ENCODE measurements around the gene CNIH1. TPM values are rescaled to one million over a fixed set of nuclear protein-coding genes. Genes with fewer than 3 reads are reported as not detected.

The CNIH1 gene
- total RNA-seq, 1 donor, result 326 TPM

GRCh38 chr14:54478636-54479215, 37.6 kb upstream of the CNIH1 start:
- no peak for DNase-seq (ENCODE audit: low read depth)
- H3K4me3 ChIP-seq (ENCODE audit: low read depth, low read length), result no peak overlapping the region
- TF ChIP-seq, protein P1, sequence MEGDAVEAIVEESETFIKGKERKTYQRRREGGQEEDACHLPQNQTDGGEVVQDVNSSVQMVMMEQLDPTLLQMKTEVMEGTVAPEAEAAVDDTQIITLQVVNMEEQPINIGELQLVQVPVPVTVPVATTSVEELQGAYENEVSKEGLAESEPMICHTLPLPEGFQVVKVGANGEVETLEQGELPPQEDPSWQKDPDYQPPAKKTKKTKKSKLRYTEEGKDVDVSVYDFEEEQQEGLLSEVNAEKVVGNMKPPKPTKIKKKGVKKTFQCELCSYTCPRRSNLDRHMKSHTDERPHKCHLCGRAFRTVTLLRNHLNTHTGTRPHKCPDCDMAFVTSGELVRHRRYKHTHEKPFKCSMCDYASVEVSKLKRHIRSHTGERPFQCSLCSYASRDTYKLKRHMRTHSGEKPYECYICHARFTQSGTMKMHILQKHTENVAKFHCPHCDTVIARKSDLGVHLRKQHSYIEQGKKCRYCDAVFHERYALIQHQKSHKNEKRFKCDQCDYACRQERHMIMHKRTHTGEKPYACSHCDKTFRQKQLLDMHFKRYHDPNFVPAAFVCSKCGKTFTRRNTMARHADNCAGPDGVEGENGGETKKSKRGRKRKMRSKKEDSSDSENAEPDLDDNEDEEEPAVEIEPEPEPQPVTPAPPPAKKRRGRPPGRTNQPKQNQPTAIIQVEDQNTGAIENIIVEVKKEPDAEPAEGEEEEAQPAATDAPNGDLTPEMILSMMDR (IDR thresholded peaks at IDR 0.05; ENCODE audit: insufficient read depth, low read length), result no peak

- H3K4me3 ChIP-seq (ENCODE audit: low read depth, low read length), result no peak overlapping the region
- TF ChIP-seq, protein P1 (IDR thresholded peaks at IDR 0.05; ENCODE audit: insufficient read depth, low read length), result no peak
- DNase-seq (ENCODE audit: low read depth), result no peak
Observed at GRCh38 chr14:54475911-54476310, 34.7 kb upstream of the CNIH1 start.

DNA sequence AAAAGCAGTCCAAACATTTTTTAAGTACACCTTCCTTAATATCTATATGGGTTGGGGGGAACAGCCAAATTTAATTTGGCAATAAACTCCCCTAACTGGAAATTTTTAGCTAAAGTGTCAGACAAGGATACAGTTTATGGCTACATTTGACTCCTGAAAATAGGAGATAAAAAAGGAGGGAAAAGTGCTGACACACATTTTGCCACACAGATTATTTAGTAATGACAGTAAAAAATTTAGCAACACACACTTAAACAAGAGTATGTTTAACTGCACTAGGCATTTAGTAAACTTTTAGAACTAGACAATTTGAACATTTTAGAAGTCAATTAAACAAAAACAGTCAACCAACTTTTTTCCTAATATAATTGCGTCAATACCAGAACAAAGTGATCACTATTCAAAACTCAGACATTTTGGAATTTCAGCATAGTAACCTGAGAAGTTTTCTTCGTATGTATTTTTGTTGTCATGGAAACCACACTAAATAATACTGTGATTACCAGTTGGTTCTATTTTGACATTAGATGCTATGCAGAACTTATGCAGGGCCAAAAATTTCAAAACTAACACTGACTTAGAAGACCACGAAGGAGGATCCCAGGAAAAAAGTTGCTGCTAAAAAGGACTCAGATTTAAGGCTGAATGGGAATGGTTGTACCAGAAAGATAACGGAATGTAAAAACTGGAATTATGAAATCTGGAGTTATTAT, 34.2 kb upstream of the CNIH1 start:
- H3K4me3 ChIP-seq (ENCODE audit: low read depth, low read length), result no peak overlapping the region
- TF ChIP-seq, protein P1 (IDR thresholded peaks at IDR 0.05; ENCODE audit: insufficient read depth, low read length), result no peak
- peak; percentile 22 for DNase-seq (ENCODE audit: low read depth)

DNA sequence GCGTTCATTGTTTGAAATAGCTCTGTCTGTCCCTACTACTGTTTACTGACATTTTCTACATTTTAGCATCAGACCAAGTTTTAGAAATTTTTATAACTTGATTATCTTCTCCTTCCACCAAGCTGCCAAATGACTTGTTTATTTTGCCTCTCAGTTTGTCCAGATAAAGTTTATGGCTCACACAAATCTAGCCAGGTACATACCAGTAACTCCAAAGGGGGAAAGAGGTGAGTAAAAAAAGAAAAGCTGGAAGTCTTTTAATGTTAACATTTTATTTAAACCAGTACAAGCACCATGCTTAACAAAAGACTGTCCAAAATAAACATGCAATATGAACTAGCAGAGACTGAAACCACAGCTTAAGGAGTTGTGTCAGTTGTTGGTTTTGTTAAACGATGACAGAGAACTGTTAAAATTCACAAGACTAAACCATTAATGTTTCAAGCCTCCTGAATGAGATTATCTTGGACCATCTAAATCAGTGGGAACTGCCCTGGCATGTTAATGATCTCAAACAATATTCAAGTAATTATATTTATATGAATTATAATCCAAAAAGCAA, 33.1 kb upstream of the CNIH1 start:
- TF ChIP-seq, protein P1 (IDR thresholded peaks at IDR 0.05; ENCODE audit: insufficient read depth, low read length), result no peak
- no peak overlapping the region for H3K4me3 ChIP-seq (ENCODE audit: low read depth, low read length)
- no peak for DNase-seq (ENCODE audit: low read depth)

DNA sequence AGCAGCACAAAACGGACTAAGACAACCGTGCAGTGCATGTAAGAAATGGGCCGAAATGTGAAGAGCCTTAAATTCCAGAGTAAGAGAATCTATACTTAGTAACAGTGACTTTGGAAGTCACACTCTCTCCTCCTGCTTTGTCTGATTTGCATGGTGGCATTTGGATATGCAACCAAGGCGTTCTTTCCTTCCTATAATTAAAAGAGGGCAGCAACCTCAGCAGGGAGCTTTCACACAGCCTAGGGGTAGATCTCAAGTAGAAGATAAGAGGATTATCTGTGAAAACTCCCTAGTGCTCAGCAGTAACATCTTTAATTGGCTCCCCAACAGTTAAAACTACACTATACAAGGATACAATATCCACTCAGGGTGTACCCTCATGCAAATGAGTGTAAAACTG, 31.1 kb upstream of the CNIH1 start:
- no peak overlapping the region for H3K4me3 ChIP-seq (ENCODE audit: low read depth, low read length)
- no peak for DNase-seq (ENCODE audit: low read depth)
- TF ChIP-seq, protein P1 (IDR thresholded peaks at IDR 0.05; ENCODE audit: insufficient read depth, low read length), result no peak

DNA sequence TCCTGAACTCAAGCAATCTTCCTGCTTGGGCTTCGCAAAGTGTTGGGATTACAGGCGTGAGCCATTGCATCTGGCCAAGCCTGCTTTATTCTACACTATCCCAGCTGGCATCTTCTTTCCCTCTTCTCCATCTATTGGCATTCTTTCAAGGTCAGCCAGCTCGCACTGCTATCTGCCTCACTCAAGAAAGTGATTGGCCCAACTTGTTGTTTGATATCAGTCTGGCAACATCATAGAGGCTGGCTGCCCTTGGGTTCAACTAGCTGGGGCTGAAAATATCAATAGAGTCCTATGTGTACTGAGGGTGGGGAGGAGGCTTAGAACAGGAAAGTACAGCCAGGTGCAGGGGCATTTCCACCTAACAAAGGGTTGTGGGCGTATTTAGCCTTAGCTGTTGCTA, 30.5 kb upstream of the CNIH1 start:
- TF ChIP-seq, protein P1 (IDR thresholded peaks at IDR 0.05; ENCODE audit: insufficient read depth, low read length), result no peak
- no peak overlapping the region for H3K4me3 ChIP-seq (ENCODE audit: low read depth, low read length)
- DNase-seq (ENCODE audit: low read depth), result no peak

Measured in fibroblast of the aortic adventitia (primary cell).